Endothelial cell of umbilical vein (primary cell): ENCODE measurements around the gene RPS28.
"Not testable (repeated sequence)": the region's sequence is repeated elsewhere in the genome, so short reads cannot be mapped to it uniquely, and the experiment has no call there.

Source experiments
- POLR2A ChIP-seq: IDR thresholded peaks from 2 replicates; pipeline ENCODE4 v1.6.1; 2012; ENCODE audit warnings: low read depth, mild to moderate bottlenecking, control low read depth, low read length
- TF ChIP-seq, protein P1 (sequence below), 2 donors: IDR thresholded peaks; 1 replicate in 1 of 2; 2 replicates in 1 of 2; pipeline ENCODE4 v1.5.1; 2011; ENCODE audit warnings: low read length in 2 of 2, mild to moderate bottlenecking in 2 of 2, moderate library complexity in 2 of 2, control low read depth in 1 of 2, inconsistent platforms in 1 of 2, low read depth in 1 of 2; ENCODE audit not compliant: insufficient read depth in 1 of 2; ENCODE audit errors: extremely low read depth in 1 of 2

DNA sequence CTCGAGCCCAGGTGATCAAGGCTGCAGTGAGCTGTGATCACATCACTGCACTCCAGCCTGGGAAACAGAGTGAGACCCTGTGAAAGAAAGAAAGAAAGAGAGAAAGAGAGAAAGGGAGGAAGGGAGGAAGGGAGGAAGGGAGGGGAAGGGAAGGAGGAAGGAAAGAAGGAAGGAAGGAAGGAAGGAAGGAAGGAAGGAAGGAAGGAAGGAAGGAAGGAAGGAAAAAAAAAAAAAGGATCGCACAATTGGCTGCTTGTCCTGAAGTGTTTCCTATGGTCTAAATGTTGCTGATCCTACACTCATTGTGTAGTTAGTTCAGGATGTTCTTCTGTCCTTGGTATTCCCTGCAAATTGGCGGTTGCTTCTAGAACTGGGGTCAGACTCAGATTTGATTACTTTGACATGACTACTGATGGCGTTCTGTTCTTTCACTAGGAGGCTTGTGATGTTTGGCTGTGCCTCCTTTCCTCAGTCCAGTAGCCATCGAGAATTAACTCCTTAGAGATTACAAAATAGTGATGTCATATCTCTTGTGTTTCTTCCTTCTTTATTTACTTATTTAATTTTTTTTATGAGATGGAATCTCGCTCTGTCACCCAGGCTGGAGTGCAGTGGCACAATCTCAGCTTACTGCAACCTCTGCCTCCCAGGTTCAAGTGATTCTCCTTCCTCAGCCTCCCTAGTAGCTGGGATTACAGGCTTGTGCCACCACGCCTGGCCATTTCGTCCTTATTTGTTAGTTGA lies 28.5 kb downstream of the RPS28 start:
- TF ChIP-seq, protein P1, sequence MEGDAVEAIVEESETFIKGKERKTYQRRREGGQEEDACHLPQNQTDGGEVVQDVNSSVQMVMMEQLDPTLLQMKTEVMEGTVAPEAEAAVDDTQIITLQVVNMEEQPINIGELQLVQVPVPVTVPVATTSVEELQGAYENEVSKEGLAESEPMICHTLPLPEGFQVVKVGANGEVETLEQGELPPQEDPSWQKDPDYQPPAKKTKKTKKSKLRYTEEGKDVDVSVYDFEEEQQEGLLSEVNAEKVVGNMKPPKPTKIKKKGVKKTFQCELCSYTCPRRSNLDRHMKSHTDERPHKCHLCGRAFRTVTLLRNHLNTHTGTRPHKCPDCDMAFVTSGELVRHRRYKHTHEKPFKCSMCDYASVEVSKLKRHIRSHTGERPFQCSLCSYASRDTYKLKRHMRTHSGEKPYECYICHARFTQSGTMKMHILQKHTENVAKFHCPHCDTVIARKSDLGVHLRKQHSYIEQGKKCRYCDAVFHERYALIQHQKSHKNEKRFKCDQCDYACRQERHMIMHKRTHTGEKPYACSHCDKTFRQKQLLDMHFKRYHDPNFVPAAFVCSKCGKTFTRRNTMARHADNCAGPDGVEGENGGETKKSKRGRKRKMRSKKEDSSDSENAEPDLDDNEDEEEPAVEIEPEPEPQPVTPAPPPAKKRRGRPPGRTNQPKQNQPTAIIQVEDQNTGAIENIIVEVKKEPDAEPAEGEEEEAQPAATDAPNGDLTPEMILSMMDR (IDR thresholded peaks at IDR 0.05; ENCODE audit: extremely low read depth in 1 of 2, insufficient read depth in 1 of 2, low read depth in 1 of 2, low read length in 2 of 2) = not testable (repeated sequence)
- TF ChIP-seq POLR2A = not testable (repeated sequence)
